Lower leg skin (tissue), 3 donors: ENCODE measurements around the gene BTBD17.

Source experiments
- CTCF ChIP-seq, 3 donors: fragments of 450-650 bp; IDR thresholded peaks; one replicate each; pipeline ENCODE4 v1.5.1; 2016; ENCODE audit warnings: antibody characterized with exemption in 3 of 3, mild to moderate bottlenecking in 3 of 3, moderate library complexity in 2 of 3
- POLR2A ChIP-seq, 2 donors: fragments of 450-650 bp; IDR thresholded peaks; one replicate each; pipeline ENCODE4 v1.6.1; 2016 to 2017; ENCODE audit warnings: antibody characterized with exemption in 2 of 2, mild to moderate bottlenecking in 1 of 2, moderate library complexity in 1 of 2

- TF ChIP-seq CTCF (IDR thresholded peaks at IDR 0.05) = no peak
- TF ChIP-seq POLR2A (IDR thresholded peaks at IDR 0.05) = no peak
Observed at GRCh38 chr17:74349120-74349519, 12.5 kb downstream of the BTBD17 start.
